ENCODE results near the gene RABGAP1.

RABGAP1 gene

GRCh38 chr9:123119566-123119965 is 178.7 kb downstream of the RABGAP1 start:
- DNase-seq (ENCODE audit: extremely low read depth, low read depth), result no peak
- no peak for TF ChIP-seq CTCF (IDR thresholded peaks at IDR 0.05; ENCODE audit: low read depth, low read length)

- TF ChIP-seq CTCF (IDR thresholded peaks at IDR 0.05; ENCODE audit: low read depth, low read length), result no peak
- no peak for DNase-seq (ENCODE audit: extremely low read depth, low read depth)
These were observed 179.3 kb downstream of the RABGAP1 start for GRCh38 chr9:123120131-123120530.

GRCh38 chr9:123120953-123121352 is 180.1 kb downstream of the RABGAP1 start:
- TF ChIP-seq CTCF (IDR thresholded peaks at IDR 0.05; ENCODE audit: low read depth, low read length), result no peak
- no peak for DNase-seq (ENCODE audit: extremely low read depth, low read depth)

- DNase-seq (ENCODE audit: extremely low read depth, low read depth), result no peak
- no peak for TF ChIP-seq CTCF (IDR thresholded peaks at IDR 0.05; ENCODE audit: low read depth, low read length)
These were observed 180.6 kb downstream of the RABGAP1 start for GRCh38 chr9:123121457-123121856.

- DNase-seq (ENCODE audit: extremely low read depth, low read depth), result no peak
- no peak for TF ChIP-seq CTCF (IDR thresholded peaks at IDR 0.05; ENCODE audit: low read depth, low read length)
These were observed 186.8 kb downstream of the RABGAP1 start for GRCh38 chr9:123127512-123128075.

GRCh38 chr9:123128591-123128990 is 187.8 kb downstream of the RABGAP1 start:
- TF ChIP-seq CTCF (IDR thresholded peaks at IDR 0.05; ENCODE audit: low read depth, low read length), result no peak
- no peak for DNase-seq (ENCODE audit: extremely low read depth, low read depth)

GRCh38 chr9:123129423-123129822 is 188.6 kb downstream of the RABGAP1 start:
- no peak for TF ChIP-seq CTCF (IDR thresholded peaks at IDR 0.05; ENCODE audit: low read depth, low read length)
- no peak for DNase-seq (ENCODE audit: extremely low read depth, low read depth)

All from AG09319 (cell line).